ENCODE results near the gene ATP2B2.

The ATP2B2 gene

DNA sequence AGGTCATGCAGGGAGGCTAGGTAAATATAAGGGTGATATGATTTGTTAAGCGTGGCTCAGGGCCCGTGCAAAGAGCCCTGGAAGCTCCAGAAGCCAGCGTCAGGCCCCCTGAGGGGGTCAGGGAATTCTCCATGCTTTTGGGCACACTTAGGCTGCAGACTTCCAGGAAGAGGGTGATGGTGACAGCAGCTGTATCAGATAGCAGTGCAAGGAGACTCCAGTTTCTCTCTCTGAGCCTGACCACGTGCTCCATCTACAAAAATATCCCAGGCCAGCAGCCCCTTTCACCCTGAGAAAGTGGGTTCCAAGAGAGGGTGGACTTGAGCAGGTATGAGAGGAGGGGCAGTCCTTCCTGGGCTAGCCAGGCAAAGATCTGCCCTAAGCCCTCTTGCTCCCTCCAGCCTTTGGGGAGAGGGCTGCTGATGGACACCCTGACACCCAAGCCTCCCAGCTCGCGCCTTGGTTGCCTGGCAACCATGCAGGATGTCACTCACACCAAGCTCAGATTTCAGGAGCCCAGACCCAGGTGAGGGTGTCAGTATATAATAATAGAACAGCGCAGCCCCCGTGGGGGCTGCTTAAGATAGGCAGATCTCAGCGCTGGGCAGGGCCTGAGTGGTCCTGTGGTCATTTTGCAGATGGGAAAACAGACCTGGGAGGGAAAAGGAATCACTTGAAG lies 35.8 kb downstream of the ATP2B2 start:
- Histone ChIP-seq H3K4me1 (peaks cover 49 to 100% (median 97%) of the 10 kb centered on the region in 10 experiments), H3K27me3 (no peaks in the 10 kb centered on the region), H3K27ac (peak overlapping the region in 4 of 11 experiments; percentile 49 to 61 (median 54); a peak in 5 of 22 replicates), H3K9me3 (replicated peaks in 1 of 11) (no peaks in the 10 kb centered on the region), H3K4me2 (peak overlapping the region in 10 of 11 experiments; percentile 15 to 94 (median 79); a peak in 17 of 22 replicates), H3K36me3 (no peaks in the 10 kb centered on the region), H4K20me1 (peaks cover 0 to 21% (median 0%) of the 10 kb centered on the region in 11 experiments; a peak in 2 of 22 replicates), H3K9ac (peak overlapping the region in 4 of 11 experiments; percentile 0 to 60 (median 33); a peak in 5 of 22 replicates), H3K4me3 (no peak overlapping the region)
- TF ChIP-seq Cebpa-rat (IDR thresholded peaks at IDR 0.05): no peak

DNA sequence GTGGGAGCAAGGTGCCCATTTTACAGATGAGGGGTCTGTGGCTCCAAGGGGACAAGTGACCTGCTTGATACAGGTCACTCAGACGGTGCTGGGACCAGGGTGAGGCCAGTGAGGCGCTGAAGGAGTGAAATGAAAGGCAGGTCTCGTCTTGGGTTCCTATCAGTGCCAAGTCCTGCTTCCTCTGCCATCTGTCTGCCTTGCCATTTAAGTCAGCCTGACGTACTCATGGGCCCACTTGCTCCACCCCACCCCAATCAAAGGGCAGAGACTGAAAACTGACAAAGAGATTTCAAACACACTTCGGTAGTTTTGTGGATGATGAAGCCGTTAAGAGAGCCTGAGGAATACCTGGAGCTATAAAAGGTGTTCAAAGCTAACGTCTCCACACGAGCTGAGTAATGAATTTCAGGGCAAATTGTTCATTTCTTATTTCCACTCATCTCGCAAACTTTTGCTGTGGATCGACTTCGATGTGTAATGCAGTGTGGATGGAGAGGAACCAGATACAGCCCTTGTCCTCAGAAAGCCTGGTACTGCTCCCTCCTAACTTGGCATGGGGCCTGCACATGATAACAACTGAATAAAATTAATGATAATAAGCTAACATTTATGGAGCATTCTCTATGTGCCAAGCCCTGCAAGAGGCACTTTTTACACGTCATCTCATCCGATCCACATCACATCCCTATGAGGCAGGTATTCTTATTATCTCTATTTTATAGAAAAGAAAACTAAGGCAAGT lies 36.6 kb downstream of the ATP2B2 start:
- 0 out of 20 replicates have a peak overlapping the region, but pooled peaks of 1 of the 10 experiments have one; percentile 1 for H3K4me3 ChIP-seq
- peak overlapping the region in 5 of 11 experiments; percentile 1 to 61 (median 49); a peak in 7 of 22 replicates for H3K27ac ChIP-seq
- H3K27me3 ChIP-seq: no peaks in the 10 kb centered on the region
- peak overlapping the region; percentile 8 to 94 (median 77); a peak in 19 of 22 replicates for H3K4me2 ChIP-seq
- H4K20me1 ChIP-seq: peaks cover 0 to 26% (median 0%) of the 10 kb centered on the region in 11 experiments; a peak in 2 of 22 replicates
- peaks cover 49 to 100% (median 97%) of the 10 kb centered on the region in 10 experiments for H3K4me1 ChIP-seq
- H3K9ac ChIP-seq: peak overlapping the region in 4 of 11 experiments; percentile 7 to 60 (median 46); a peak in 7 of 22 replicates
- no peaks in the 10 kb centered on the region for H3K36me3 ChIP-seq
- no peak for TF ChIP-seq Cebpa-rat (IDR thresholded peaks at IDR 0.05)
- H3K9me3 ChIP-seq (replicated peaks in 1 of 11): no peaks in the 10 kb centered on the region

- no peaks in the 10 kb centered on the region for H3K9me3 ChIP-seq (replicated peaks in 1 of 11)
- TF ChIP-seq Cebpa-rat (IDR thresholded peaks at IDR 0.05): no peak
- H3K36me3 ChIP-seq: no peaks in the 10 kb centered on the region
- H3K4me3 ChIP-seq: 0 out of 20 replicates have a peak overlapping the region, but pooled peaks of 1 of the 10 experiments have one; percentile 1
- no peaks in the 10 kb centered on the region for H3K27me3 ChIP-seq
- H3K27ac ChIP-seq: peak overlapping the region in 5 of 11 experiments; percentile 1 to 61 (median 49); a peak in 8 of 22 replicates
- H3K4me1 ChIP-seq: peaks cover 53 to 100% (median 99%) of the 10 kb centered on the region in 10 experiments
- H3K4me2 ChIP-seq: peak overlapping the region; percentile 8 to 94 (median 77); a peak in 19 of 22 replicates
- peaks cover 0 to 26% (median 0%) of the 10 kb centered on the region in 11 experiments; a peak in 2 of 22 replicates for H4K20me1 ChIP-seq
- H3K9ac ChIP-seq: peak overlapping the region in 4 of 11 experiments; percentile 7 to 60 (median 46); a peak in 5 of 22 replicates
Measured at GRCh38 chr3:10467904-10468612, 37.3 kb downstream of the ATP2B2 start.

DNA sequence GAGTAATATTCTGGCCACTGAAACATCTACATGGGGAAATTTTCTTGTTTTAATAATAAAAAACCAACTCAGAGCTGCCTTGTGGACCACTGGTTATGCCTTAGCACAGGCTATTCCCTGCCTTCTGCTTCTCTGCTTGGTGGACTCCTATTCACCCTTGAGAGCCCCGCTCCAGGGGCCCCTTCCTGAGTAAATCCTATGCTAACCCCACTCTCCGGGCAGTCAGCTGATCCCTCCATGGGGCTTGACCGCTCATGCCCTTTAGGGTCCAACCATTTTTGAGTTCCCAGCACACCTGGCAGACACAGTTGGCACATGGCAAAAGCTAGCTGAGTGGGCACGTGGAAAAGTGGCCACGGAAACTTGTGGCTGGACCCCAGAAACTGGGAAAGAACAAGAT lies 38.2 kb downstream of the ATP2B2 start:
- Histone ChIP-seq H3K9ac (no peak overlapping the region), H3K4me1 (peaks cover 55 to 100% (median 99%) of the 10 kb centered on the region in 10 experiments), H3K27me3 (no peaks in the 10 kb centered on the region), H3K27ac (no peak overlapping the region), H3K9me3 (replicated peaks in 1 of 11) (no peaks in the 10 kb centered on the region), H3K4me2 (peak overlapping the region in 8 of 11 experiments; percentile 71 to 94 (median 82); a peak in 15 of 22 replicates), H3K4me3 (no peak overlapping the region), H3K36me3 (no peaks in the 10 kb centered on the region), H4K20me1 (peaks cover 0 to 31% (median 0%) of the 10 kb centered on the region in 11 experiments; a peak in 4 of 22 replicates)
- no peak for TF ChIP-seq Cebpa-rat (IDR thresholded peaks at IDR 0.05)

DNA sequence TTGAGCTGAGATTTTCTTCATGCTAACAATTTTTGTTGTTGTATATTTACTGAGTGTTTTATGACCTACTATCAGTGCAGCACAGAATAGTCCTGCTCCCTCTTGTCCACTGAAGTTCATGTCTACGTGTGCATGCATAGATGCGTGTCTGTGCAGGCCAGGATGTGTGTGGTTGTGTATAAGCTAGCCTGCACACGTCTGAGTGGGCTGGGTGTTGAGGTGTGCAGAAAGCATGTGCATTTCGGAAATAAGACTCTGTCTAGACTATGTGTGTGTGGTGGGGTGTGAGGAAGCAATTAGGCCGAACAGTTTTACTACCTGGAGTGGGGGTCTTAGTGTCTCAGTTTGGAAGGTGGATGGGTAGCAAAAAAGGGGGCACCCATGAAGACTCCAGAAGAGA lies 39.2 kb downstream of the ATP2B2 start:
- no peaks in the 10 kb centered on the region for H3K27me3 ChIP-seq
- no peaks in the 10 kb centered on the region for H3K36me3 ChIP-seq
- H3K9ac ChIP-seq: no peak overlapping the region
- TF ChIP-seq Cebpa-rat (IDR thresholded peaks at IDR 0.05): no peak
- H3K9me3 ChIP-seq (replicated peaks in 1 of 11): no peaks in the 10 kb centered on the region
- H3K4me1 ChIP-seq: peaks cover 57 to 100% (median 100%) of the 10 kb centered on the region in 10 experiments
- H3K4me3 ChIP-seq: no peak overlapping the region
- peaks cover 0 to 41% (median 0%) of the 10 kb centered on the region in 11 experiments; a peak in 4 of 22 replicates for H4K20me1 ChIP-seq
- no peak overlapping the region for H3K27ac ChIP-seq
- peak overlapping the region in 8 of 11 experiments; percentile 71 to 94 (median 82); a peak in 16 of 22 replicates for H3K4me2 ChIP-seq

GRCh38 chr3:10465161-10465560 lies 40.2 kb downstream of the ATP2B2 start:
- H3K27ac ChIP-seq: peak overlapping the region in 4 of 11 experiments; percentile 33 to 49 (median 45); a peak in 4 of 22 replicates
- no peaks in the 10 kb centered on the region for H3K36me3 ChIP-seq
- H3K4me3 ChIP-seq: no peak overlapping the region; a peak in 1 of 20 replicates
- peaks cover 60 to 100% (median 97%) of the 10 kb centered on the region in 10 experiments for H3K4me1 ChIP-seq
- peaks cover 0 to 50% (median 0%) of the 10 kb centered on the region in 11 experiments; a peak in 5 of 22 replicates for H4K20me1 ChIP-seq
- no peak for TF ChIP-seq Cebpa-rat (IDR thresholded peaks at IDR 0.05)
- no peaks in the 10 kb centered on the region for H3K27me3 ChIP-seq
- peak overlapping the region; percentile 50 to 94 (median 80) for H3K4me2 ChIP-seq
- no peaks in the 10 kb centered on the region for H3K9me3 ChIP-seq (replicated peaks in 1 of 11)
- H3K9ac ChIP-seq: peak overlapping the region in 3 of 11 experiments; percentile 16 to 67 (median 31); a peak in 3 of 22 replicates

DNA sequence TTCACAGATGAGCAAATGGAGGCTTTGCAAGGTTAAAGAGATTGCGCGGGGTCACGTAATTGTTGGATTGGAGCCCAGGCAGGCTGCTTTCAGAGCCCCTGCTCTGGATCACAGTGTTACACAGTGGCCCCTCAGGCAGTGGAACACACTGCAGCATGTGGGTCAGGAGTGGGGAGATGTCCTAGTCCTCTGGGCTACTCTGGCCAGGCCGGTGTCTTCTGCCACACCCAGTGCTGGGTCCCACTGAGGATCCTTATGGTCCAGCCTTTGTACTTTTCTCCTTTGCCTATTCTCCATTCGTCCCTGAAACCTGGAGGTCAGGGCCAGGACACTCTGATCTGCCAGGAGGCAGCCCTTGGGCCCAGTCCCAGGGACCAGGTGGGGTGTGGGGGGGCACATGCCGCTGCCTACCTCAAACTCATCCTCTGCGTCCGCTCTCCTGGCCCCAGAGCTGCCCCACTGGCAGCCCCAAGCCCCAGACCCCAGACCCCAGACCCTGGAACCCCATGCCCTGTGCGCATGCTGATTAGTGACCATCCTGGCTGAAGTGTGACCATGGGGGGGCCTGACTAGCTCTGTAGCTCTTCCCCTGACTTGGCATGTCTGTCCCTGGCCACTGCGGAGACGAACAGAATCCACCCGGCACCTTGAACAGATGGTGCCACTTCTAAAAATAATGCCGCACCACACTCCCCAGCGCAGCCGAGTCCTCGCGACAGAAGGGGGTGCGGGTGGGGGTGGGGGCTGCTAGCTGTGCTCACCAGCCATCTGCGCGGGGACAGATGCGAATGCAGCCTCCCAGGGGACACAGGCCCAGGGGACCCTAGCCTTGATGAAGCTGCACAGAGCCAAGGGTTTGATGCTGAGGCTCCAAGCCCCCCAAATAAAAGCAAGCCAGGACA lies 41.6 kb downstream of the ATP2B2 start:
- Histone ChIP-seq H3K4me3 (peak overlapping the region in 4 of 10 experiments; percentile 3 to 33 (median 16); a peak in 4 of 20 replicates), H3K9me3 (replicated peaks in 1 of 11) (no peaks in the 10 kb centered on the region), H3K36me3 (no peaks in the 10 kb centered on the region), H3K27me3 (no peaks in the 10 kb centered on the region), H3K4me2 (peak overlapping the region; percentile 50 to 94 (median 80)), H3K9ac (peak overlapping the region in 4 of 11 experiments; percentile 16 to 67 (median 56); a peak in 6 of 22 replicates), H3K27ac (peak overlapping the region in 4 of 11 experiments; percentile 44 to 59 (median 56); a peak in 6 of 22 replicates), H4K20me1 (peaks cover 0 to 43% (median 0%) of the 10 kb centered on the region in 11 experiments; a peak in 5 of 22 replicates), H3K4me1 (peaks cover 58 to 100% (median 96%) of the 10 kb centered on the region in 10 experiments)
- TF ChIP-seq Cebpa-rat (IDR thresholded peaks at IDR 0.05): no peak

Measured in BLaER1 treated with 17β-estradiol and CSF1 and Interleukin-3, amounts not matched to agents 10 nM and 100 nM (cell line).